HEK293 (cell line): ENCODE results near the gene ABCA2.

ENCODE experiments used
- AEBP2 ChIP-seq: fragments of 450-650 bp; formaldehyde crosslinking; IDR thresholded peaks from 2 replicates; pipeline ENCODE4 v1.5.1; 2016; ENCODE audit warnings: missing biosample characterization, missing genetic modification characterization, borderline replicate concordance
- BCL11A ChIP-seq: fragments of 450-650 bp; formaldehyde crosslinking; IDR thresholded peaks from 2 replicates; pipeline ENCODE4 v1.5.1; 2016; ENCODE audit warnings: low read depth, missing biosample characterization, missing genetic modification characterization
- GLI4 ChIP-seq: fragments of 450-650 bp; formaldehyde crosslinking; IDR thresholded peaks from 2 replicates; pipeline ENCODE4 v1.5.1; 2016; ENCODE audit warnings: missing biosample characterization, missing genetic modification characterization
- KLF1 ChIP-seq: fragments of 450-650 bp; formaldehyde crosslinking; IDR thresholded peaks from 2 replicates; pipeline ENCODE4 v1.5.1; 2016; ENCODE audit warnings: missing biosample characterization, missing genetic modification characterization
- MZF1 ChIP-seq: fragments of 450-650 bp; formaldehyde crosslinking; IDR thresholded peaks from 2 replicates; pipeline ENCODE4 v1.5.1; 2017; ENCODE audit warnings: missing biosample characterization, missing genetic modification characterization, borderline replicate concordance
- SCRT2 ChIP-seq: fragments of 450-650 bp; formaldehyde crosslinking; IDR thresholded peaks from 2 replicates; pipeline ENCODE4 v1.5.1; 2016; ENCODE audit warnings: missing biosample characterization, missing genetic modification characterization
- SP2 ChIP-seq: fragments of 450-650 bp; formaldehyde crosslinking; IDR thresholded peaks from 2 replicates; pipeline ENCODE4 v1.5.1; 2016; ENCODE audit warnings: missing biosample characterization, missing genetic modification characterization
- SP7 ChIP-seq: fragments of 450-650 bp; formaldehyde crosslinking; IDR thresholded peaks from 2 replicates; pipeline ENCODE4 v1.5.1; 2016; ENCODE audit warnings: missing biosample characterization, missing genetic modification characterization
- ZBTB10 ChIP-seq: fragments of 450-650 bp; formaldehyde crosslinking; IDR thresholded peaks from 2 replicates; pipeline ENCODE4 v1.5.1; 2016; ENCODE audit warnings: missing biosample characterization, missing genetic modification characterization
- ZBTB20 ChIP-seq: fragments of 450-650 bp; formaldehyde crosslinking; IDR thresholded peaks from 2 replicates; pipeline ENCODE4 v1.5.1; 2016; ENCODE audit warnings: missing biosample characterization, missing genetic modification characterization
- ZFHX2 ChIP-seq: fragments of 450-650 bp; formaldehyde crosslinking; conservative IDR thresholded peaks from 2 replicates; pipeline ENCODE4 v1.5.1; 2016; ENCODE audit warnings: missing biosample characterization, missing genetic modification characterization
- ZFP37 ChIP-seq: fragments of 450-650 bp; formaldehyde crosslinking; IDR thresholded peaks from 2 replicates; pipeline ENCODE4 v1.5.1; 2016; ENCODE audit warnings: missing biosample characterization, missing genetic modification characterization
- ZFP41 ChIP-seq: fragments of 450-650 bp; formaldehyde crosslinking; IDR thresholded peaks from 2 replicates; pipeline ENCODE4 v1.5.1; 2016; ENCODE audit warnings: missing biosample characterization, missing genetic modification characterization, borderline replicate concordance
- ZIC2 ChIP-seq: fragments of 450-650 bp; formaldehyde crosslinking; IDR thresholded peaks from 2 replicates; pipeline ENCODE4 v1.5.1; 2016; ENCODE audit warnings: missing biosample characterization, missing genetic modification characterization
- ZNF132 ChIP-seq: fragments of 450-650 bp; formaldehyde crosslinking; IDR thresholded peaks from 2 replicates; pipeline ENCODE4 v1.5.1; 2017; ENCODE audit warnings: missing biosample characterization, missing genetic modification characterization, borderline replicate concordance
- ZNF169 ChIP-seq: fragments of 450-650 bp; formaldehyde crosslinking; IDR thresholded peaks from 2 replicates; pipeline ENCODE4 v1.5.1; 2016; ENCODE audit warnings: missing biosample characterization, missing genetic modification characterization
- ZNF202 ChIP-seq: fragments of 450-650 bp; formaldehyde crosslinking; IDR thresholded peaks from 2 replicates; pipeline ENCODE4 v1.5.1; 2016; ENCODE audit warnings: missing biosample characterization, missing genetic modification characterization, borderline replicate concordance
- ZNF514 ChIP-seq: fragments of 450-650 bp; formaldehyde crosslinking; IDR thresholded peaks from 2 replicates; pipeline ENCODE4 v1.5.1; 2016; ENCODE audit warnings: missing biosample characterization, missing genetic modification characterization
- ZNF529 ChIP-seq: fragments of 450-650 bp; formaldehyde crosslinking; IDR thresholded peaks from 2 replicates; pipeline ENCODE4 v1.5.1; 2017; ENCODE audit warnings: missing genetic modification characterization, missing biosample characterization; ENCODE audit not compliant: insufficient replicate concordance
- ZNF548 ChIP-seq: fragments of 450-650 bp; formaldehyde crosslinking; IDR thresholded peaks from 2 replicates; pipeline ENCODE4 v1.5.1; 2016; ENCODE audit warnings: missing biosample characterization, missing genetic modification characterization
- ZNF610 ChIP-seq: fragments of 450-650 bp; formaldehyde crosslinking; IDR thresholded peaks from 2 replicates; pipeline ENCODE4 v1.5.1; 2016; ENCODE audit warnings: missing biosample characterization, missing genetic modification characterization, borderline replicate concordance
- ZNF626 ChIP-seq: fragments of 450-650 bp; sonication (Bioruptor Pico); formaldehyde crosslinking; IDR thresholded peaks from 2 replicates; pipeline ENCODE4 v1.5.1; 2018; ENCODE audit warnings: missing biosample characterization, missing genetic modification characterization, inconsistent platforms
- ZNF660 ChIP-seq: fragments of 450-650 bp; IDR thresholded peaks from 2 replicates; pipeline ENCODE4 v1.5.1; 2018; ENCODE audit warnings: missing biosample characterization, mild to moderate bottlenecking, missing genetic modification characterization
- ZNF664 ChIP-seq: fragments of 450-650 bp; formaldehyde crosslinking; IDR thresholded peaks from 2 replicates; pipeline ENCODE4 v1.5.1; 2016; ENCODE audit warnings: missing biosample characterization, missing genetic modification characterization
- ZNF776 ChIP-seq: fragments of 450-650 bp; formaldehyde crosslinking; IDR thresholded peaks from 2 replicates; pipeline ENCODE4 v1.5.0; 2017; ENCODE audit warnings: missing biosample characterization, missing genetic modification characterization, borderline replicate concordance
- ZNF791 ChIP-seq: fragments of 450-650 bp; formaldehyde crosslinking; IDR thresholded peaks from 2 replicates; pipeline ENCODE4 v1.5.1; 2016; ENCODE audit warnings: missing biosample characterization, missing genetic modification characterization
- ZNF792 ChIP-seq: fragments of 450-650 bp; formaldehyde crosslinking; IDR thresholded peaks from 2 replicates; pipeline ENCODE4 v1.5.1; 2016; ENCODE audit warnings: missing biosample characterization, missing genetic modification characterization
- ZNF843 ChIP-seq: fragments of 450-650 bp; formaldehyde crosslinking; IDR thresholded peaks from 2 replicates; pipeline ENCODE4 v1.5.1; 2016; ENCODE audit warnings: missing biosample characterization, missing genetic modification characterization
- ZSCAN16 ChIP-seq: fragments of 450-650 bp; formaldehyde crosslinking; IDR thresholded peaks from 2 replicates; pipeline ENCODE4 v1.5.1; 2016; ENCODE audit warnings: missing biosample characterization, missing genetic modification characterization
- ZSCAN23 ChIP-seq: fragments of 450-650 bp; formaldehyde crosslinking; IDR thresholded peaks from 2 replicates; pipeline ENCODE4 v1.5.1; 2016; ENCODE audit warnings: missing biosample characterization, missing genetic modification characterization
- TF ChIP-seq, protein P1 (sequence below): fragments of 450-650 bp; formaldehyde crosslinking; IDR thresholded peaks from 2 replicates; pipeline ENCODE4 v1.5.1; 2016; ENCODE audit warnings: missing biosample characterization, missing genetic modification characterization
- TF ChIP-seq, protein P2 (sequence below): fragments of 450-650 bp; formaldehyde crosslinking; optimal IDR thresholded peaks from 2 replicates; pipeline ENCODE3; 2016; ENCODE audit warnings: missing biosample characterization, mild to moderate bottlenecking, missing genetic modification characterization

Gene ABCA2

DNA sequence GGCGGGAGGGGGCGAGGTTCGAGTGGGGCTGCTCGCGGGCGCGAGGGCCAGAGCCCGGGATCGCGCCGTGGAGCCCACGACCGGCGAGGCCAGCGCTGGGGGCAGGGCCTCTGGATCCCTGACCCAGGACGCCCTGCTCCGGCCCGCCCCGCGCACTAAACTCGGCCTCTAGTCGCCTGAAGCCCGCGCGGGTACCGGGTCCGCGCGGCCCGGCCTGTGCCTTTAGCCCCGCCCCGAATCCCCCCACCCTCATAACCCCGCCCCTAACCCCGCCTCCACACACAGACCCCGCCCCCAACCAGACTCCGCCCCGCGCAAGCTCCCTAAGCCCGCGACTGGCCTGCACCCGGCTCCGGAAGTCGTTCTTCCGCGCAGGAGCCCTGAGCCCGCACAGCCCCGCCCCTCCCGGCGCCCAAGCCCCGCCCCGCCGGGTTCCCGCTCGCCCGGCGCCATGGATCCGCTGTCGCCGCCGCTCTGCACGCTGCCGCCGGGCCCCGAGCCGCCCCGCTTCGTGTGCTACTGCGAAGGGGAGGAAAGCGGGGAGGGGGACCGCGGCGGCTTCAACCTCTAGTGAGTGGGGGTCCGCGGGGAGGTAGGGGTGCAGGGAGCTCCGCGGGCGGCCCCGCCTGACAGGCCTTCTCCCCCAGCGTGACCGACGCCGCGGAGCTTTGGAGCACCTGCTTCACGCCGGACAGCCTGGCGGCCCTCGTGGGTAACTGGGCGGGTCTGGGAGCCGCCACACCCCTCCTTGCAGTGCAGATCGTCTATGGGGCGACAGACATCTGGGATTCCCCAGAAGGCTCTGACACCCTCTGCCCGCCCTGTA lies 35.8 kb downstream of the ABCA2 start, which contains the start of gene PAXX (continued):
- 0 out of 2 replicates have a peak, but pooled peaks have one; percentile 11 for TF ChIP-seq ZNF843 (tag by site-specific recombination)
- peak; percentile 89 for TF ChIP-seq KLF1 (tag by site-specific recombination)
- TF ChIP-seq ZNF626: no peak
- TF ChIP-seq ZNF514 (tag by site-specific recombination): no peak
- TF ChIP-seq ZNF529 (tag by site-specific recombination): no peak
- 0 out of 2 replicates have a peak, but pooled peaks have one; percentile 34 for TF ChIP-seq ZBTB10 (tag by site-specific recombination)
- no peak for TF ChIP-seq ZFP41 (tag by site-specific recombination)
- TF ChIP-seq ZNF792: no peak
- TF ChIP-seq SP2 (tag by site-specific recombination): peak; percentile 71
- TF ChIP-seq, protein P1, sequence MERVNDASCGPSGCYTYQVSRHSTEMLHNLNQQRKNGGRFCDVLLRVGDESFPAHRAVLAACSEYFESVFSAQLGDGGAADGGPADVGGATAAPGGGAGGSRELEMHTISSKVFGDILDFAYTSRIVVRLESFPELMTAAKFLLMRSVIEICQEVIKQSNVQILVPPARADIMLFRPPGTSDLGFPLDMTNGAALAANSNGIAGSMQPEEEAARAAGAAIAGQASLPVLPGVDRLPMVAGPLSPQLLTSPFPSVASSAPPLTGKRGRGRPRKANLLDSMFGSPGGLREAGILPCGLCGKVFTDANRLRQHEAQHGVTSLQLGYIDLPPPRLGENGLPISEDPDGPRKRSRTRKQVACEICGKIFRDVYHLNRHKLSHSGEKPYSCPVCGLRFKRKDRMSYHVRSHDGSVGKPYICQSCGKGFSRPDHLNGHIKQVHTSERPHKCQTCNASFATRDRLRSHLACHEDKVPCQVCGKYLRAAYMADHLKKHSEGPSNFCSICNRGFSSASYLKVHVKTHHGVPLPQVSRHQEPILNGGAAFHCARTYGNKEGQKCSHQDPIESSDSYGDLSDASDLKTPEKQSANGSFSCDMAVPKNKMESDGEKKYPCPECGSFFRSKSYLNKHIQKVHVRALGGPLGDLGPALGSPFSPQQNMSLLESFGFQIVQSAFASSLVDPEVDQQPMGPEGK (tag by site-specific recombination): peak; percentile 68; the same call in 1 of the 2 replicates
- 0 out of 2 replicates have a peak, but pooled peaks have one; percentile 12 for TF ChIP-seq BCL11A (tag by site-specific recombination)
- 0 out of 2 replicates have a peak, but pooled peaks have one; percentile 44 for TF ChIP-seq ZSCAN23 (tag by site-specific recombination)
- TF ChIP-seq ZFHX2: 0 out of 2 replicates have a peak, but pooled peaks have one; percentile 7
- peak; percentile 93 for TF ChIP-seq ZBTB20 (tag by site-specific recombination)
- no peak for TF ChIP-seq ZNF776
- peak; percentile 22; the same call in 1 of the 2 replicates for TF ChIP-seq SCRT2
- TF ChIP-seq ZNF202: no peak
- no peak for TF ChIP-seq ZFP37 (tag by site-specific recombination)
- no peak for TF ChIP-seq ZNF548 (tag by site-specific recombination)
- TF ChIP-seq AEBP2: no peak
- TF ChIP-seq ZNF664: no peak
- TF ChIP-seq ZSCAN16 (tag by site-specific recombination): peak; percentile 64
- peak; percentile 66 for TF ChIP-seq SP7
- no peak for TF ChIP-seq ZNF132 (tag by site-specific recombination)
- TF ChIP-seq MZF1 (tag by site-specific recombination): no peak
- no peak for TF ChIP-seq ZNF169 (tag by site-specific recombination)
- TF ChIP-seq ZNF610 (tag by site-specific recombination): peak; percentile 72; the same call in 1 of the 2 replicates
- TF ChIP-seq ZNF660 (tag by site-specific recombination): no peak; the same call in none of the 2 replicates
- peak; percentile 54 for TF ChIP-seq ZIC2 (tag by site-specific recombination)
- no peak for TF ChIP-seq GLI4 (tag by site-specific recombination)
- TF ChIP-seq ZNF791 (tag by site-specific recombination): no peak
- TF ChIP-seq, protein P2, sequence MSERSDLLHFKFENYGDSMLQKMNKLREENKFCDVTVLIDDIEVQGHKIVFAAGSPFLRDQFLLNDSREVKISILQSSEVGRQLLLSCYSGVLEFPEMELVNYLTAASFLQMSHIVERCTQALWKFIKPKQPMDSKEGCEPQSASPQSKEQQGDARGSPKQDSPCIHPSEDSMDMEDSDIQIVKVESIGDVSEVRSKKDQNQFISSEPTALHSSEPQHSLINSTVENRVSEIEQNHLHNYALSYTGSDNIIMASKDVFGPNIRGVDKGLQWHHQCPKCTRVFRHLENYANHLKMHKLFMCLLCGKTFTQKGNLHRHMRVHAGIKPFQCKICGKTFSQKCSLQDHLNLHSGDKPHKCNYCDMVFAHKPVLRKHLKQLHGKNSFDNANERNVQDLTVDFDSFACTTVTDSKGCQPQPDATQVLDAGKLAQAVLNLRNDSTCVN (tag by site-specific recombination): peak; percentile 70
